ENCODE data around the gene SGSM2. TPM values are rescaled to one million over a fixed set of nuclear protein-coding genes. Genes with fewer than 3 reads are reported as not detected.

Gene SGSM2
- polyA plus RNA-seq, 1 donor from 2014 or later = 222 TPM

DNA sequence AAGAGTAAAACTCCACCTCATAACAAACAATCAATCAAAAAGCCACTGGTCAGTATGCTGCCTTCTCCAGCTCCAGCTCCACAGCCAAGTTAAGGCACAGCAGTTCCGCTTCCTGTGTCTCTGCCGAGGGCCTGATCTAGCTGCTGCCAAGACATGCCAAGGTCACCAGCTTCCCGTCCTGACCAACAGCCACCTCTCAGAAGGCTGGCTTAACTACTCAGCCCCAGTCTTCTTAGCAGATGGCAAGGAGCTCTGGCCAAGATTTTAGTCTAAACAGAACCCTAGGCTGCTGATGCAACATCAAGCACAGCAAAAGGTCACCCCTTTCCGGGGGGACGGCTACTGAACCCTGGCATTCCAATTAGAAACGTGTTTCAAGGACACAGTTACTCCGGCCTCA is 81.3 kb downstream of the SGSM2 start:
- Histone ChIP-seq H3K9me2 (ENCODE audit: insufficient read depth, low read length) (no peaks in the 10 kb centered on the region), H3K27me3 (ENCODE audit: insufficient read depth, low read depth, low read length) (no peaks in the 10 kb centered on the region), H3K9me3 (ENCODE audit: low read length) (no peaks in the 10 kb centered on the region), H4K20me1 (ENCODE audit: insufficient read depth) (no peaks in the 10 kb centered on the region), H3K27ac (ENCODE audit: low read length) (no peak overlapping the region), H3K9ac (ENCODE audit: low read length) (no peak overlapping the region), H3K36me3 (ENCODE audit: insufficient read depth, low read length) (no peaks in the 10 kb centered on the region), H2AFZ (ENCODE audit: low read depth, low read length) (no peak overlapping the region), H3F3A (ENCODE audit: insufficient read depth, low read length, poor library complexity, severe bottlenecking) (no peaks in the 10 kb centered on the region), H3K4me3 (ENCODE audit: low read length) (no peak overlapping the region), H3K4me2 (ENCODE audit: low read length) (no peak overlapping the region), H3K79me2 (replicated peaks; ENCODE audit: insufficient read depth, low read length) (no peaks in the 10 kb centered on the region)
- TF ChIP-seq POLR2AphosphoS5 (IDR thresholded peaks at IDR 0.05) (no peak), EZH2 (IDR thresholded peaks at IDR 0.05; ENCODE audit: borderline replicate concordance, insufficient read depth, low read length, poor library complexity, severe bottlenecking) (no peak), TAF1 (IDR thresholded peaks at IDR 0.05; ENCODE audit: low read depth) (no peak), MXI1 (conservative IDR thresholded peaks at IDR 0.05; ENCODE audit: poor library complexity, severe bottlenecking) (no peak), RAD21 (conservative IDR thresholded peaks at IDR 0.05) (no peak), SMC3 (conservative IDR thresholded peaks at IDR 0.05; ENCODE audit: poor library complexity) (no peak), EP300 (conservative IDR thresholded peaks at IDR 0.05; ENCODE audit: poor library complexity, severe bottlenecking) (no peak)
- TF ChIP-seq, protein P1, sequence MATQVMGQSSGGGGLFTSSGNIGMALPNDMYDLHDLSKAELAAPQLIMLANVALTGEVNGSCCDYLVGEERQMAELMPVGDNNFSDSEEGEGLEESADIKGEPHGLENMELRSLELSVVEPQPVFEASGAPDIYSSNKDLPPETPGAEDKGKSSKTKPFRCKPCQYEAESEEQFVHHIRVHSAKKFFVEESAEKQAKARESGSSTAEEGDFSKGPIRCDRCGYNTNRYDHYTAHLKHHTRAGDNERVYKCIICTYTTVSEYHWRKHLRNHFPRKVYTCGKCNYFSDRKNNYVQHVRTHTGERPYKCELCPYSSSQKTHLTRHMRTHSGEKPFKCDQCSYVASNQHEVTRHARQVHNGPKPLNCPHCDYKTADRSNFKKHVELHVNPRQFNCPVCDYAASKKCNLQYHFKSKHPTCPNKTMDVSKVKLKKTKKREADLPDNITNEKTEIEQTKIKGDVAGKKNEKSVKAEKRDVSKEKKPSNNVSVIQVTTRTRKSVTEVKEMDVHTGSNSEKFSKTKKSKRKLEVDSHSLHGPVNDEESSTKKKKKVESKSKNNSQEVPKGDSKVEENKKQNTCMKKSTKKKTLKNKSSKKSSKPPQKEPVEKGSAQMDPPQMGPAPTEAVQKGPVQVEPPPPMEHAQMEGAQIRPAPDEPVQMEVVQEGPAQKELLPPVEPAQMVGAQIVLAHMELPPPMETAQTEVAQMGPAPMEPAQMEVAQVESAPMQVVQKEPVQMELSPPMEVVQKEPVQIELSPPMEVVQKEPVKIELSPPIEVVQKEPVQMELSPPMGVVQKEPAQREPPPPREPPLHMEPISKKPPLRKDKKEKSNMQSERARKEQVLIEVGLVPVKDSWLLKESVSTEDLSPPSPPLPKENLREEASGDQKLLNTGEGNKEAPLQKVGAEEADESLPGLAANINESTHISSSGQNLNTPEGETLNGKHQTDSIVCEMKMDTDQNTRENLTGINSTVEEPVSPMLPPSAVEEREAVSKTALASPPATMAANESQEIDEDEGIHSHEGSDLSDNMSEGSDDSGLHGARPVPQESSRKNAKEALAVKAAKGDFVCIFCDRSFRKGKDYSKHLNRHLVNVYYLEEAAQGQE (IDR thresholded peaks at IDR 0.05; ENCODE audit: borderline replicate concordance) = no peak
- TF ChIP-seq, protein P2, sequence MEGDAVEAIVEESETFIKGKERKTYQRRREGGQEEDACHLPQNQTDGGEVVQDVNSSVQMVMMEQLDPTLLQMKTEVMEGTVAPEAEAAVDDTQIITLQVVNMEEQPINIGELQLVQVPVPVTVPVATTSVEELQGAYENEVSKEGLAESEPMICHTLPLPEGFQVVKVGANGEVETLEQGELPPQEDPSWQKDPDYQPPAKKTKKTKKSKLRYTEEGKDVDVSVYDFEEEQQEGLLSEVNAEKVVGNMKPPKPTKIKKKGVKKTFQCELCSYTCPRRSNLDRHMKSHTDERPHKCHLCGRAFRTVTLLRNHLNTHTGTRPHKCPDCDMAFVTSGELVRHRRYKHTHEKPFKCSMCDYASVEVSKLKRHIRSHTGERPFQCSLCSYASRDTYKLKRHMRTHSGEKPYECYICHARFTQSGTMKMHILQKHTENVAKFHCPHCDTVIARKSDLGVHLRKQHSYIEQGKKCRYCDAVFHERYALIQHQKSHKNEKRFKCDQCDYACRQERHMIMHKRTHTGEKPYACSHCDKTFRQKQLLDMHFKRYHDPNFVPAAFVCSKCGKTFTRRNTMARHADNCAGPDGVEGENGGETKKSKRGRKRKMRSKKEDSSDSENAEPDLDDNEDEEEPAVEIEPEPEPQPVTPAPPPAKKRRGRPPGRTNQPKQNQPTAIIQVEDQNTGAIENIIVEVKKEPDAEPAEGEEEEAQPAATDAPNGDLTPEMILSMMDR (IDR thresholded peaks at IDR 0.05; ENCODE audit: poor library complexity, severe bottlenecking) = no peak

DNA sequence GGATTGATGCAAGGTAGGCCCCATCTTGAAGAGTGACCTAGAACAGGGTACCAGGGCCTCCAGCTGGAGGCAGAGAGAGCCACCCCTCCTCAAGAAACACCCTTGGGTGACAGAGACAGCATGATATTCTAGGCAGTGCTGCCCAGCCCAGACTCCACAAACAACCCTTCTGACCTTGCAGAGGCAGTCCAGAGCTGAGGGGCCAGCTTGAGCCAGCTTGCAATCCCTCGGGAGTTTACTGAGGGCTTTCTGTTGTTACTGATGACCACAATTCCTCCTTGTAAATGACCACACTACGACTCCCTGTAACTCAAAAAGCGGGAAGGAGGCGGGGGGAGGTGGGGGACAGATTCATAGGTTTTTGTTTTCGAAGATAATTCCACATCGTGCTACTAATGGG is 82.2 kb downstream of the SGSM2 start:
- no peaks in the 10 kb centered on the region for H3K79me2 ChIP-seq (replicated peaks; ENCODE audit: insufficient read depth, low read length)
- no peaks in the 10 kb centered on the region for H3K9me3 ChIP-seq (ENCODE audit: low read length)
- no peaks in the 10 kb centered on the region for H3K36me3 ChIP-seq (ENCODE audit: insufficient read depth, low read length)
- no peak overlapping the region for H3K9ac ChIP-seq (ENCODE audit: low read length)
- TF ChIP-seq, protein P2 (IDR thresholded peaks at IDR 0.05; ENCODE audit: poor library complexity, severe bottlenecking) = no peak
- TF ChIP-seq EP300 (conservative IDR thresholded peaks at IDR 0.05; ENCODE audit: poor library complexity, severe bottlenecking) (no peak), POLR2AphosphoS5 (IDR thresholded peaks at IDR 0.05) (no peak), MXI1 (conservative IDR thresholded peaks at IDR 0.05; ENCODE audit: poor library complexity, severe bottlenecking) (no peak), TAF1 (IDR thresholded peaks at IDR 0.05; ENCODE audit: low read depth) (no peak), RAD21 (conservative IDR thresholded peaks at IDR 0.05) (no peak), SMC3 (conservative IDR thresholded peaks at IDR 0.05; ENCODE audit: poor library complexity) (no peak), EZH2 (IDR thresholded peaks at IDR 0.05; ENCODE audit: borderline replicate concordance, insufficient read depth, low read length, poor library complexity, severe bottlenecking) (no peak)
- TF ChIP-seq, protein P1 (IDR thresholded peaks at IDR 0.05; ENCODE audit: borderline replicate concordance) = no peak
- no peak overlapping the region for H2AFZ ChIP-seq (ENCODE audit: low read depth, low read length)
- H3K27ac ChIP-seq (ENCODE audit: low read length) = no peak overlapping the region
- no peaks in the 10 kb centered on the region for H4K20me1 ChIP-seq (ENCODE audit: insufficient read depth)
- no peak overlapping the region for H3K4me2 ChIP-seq (ENCODE audit: low read length)
- H3K9me2 ChIP-seq (ENCODE audit: insufficient read depth, low read length) = no peaks in the 10 kb centered on the region
- H3K27me3 ChIP-seq (ENCODE audit: insufficient read depth, low read depth, low read length) = no peaks in the 10 kb centered on the region
- no peaks in the 10 kb centered on the region for H3F3A ChIP-seq (ENCODE audit: insufficient read depth, low read length, poor library complexity, severe bottlenecking)
- no peak overlapping the region for H3K4me3 ChIP-seq (ENCODE audit: low read length)
